ENCODE results near the gene CD8B.
"Not testable (repeated sequence)": the region's sequence is repeated elsewhere in the genome, so short reads cannot be mapped to it uniquely, and the experiment has no call there.

DNA sequence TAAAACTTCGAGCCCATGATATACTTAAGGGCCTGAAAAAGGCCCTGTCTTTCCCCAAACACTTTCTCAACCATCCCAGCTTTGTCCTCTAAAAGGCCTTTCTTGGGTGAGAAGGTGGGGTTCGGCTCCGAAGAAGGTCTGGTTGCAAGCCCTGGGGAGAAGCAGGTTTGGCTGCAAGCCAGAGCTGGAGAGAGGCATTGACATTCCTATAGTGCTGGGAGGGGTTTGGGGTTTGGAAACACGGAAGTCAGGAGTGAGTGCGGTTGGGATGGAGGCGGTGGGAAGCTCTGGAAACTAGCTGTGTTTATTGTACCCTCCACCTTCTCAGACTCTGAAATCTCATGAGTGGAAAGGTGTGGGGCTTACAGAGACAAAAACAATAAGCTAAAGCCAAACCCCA, 5.7 kb downstream of the CD8B start:
- not testable (repeated sequence) for TF ChIP-seq CTCF (conservative IDR thresholded peaks at IDR 0.05; ENCODE audit: low read depth in 2 of 2); REST (IDR thresholded peaks at IDR 0.05; ENCODE audit: unreplicated experiment); EZH2 (IDR thresholded peaks at IDR 0.05; ENCODE audit: low read depth, unreplicated experiment); CREB1 (CRISPR knock-in tag; IDR thresholded peaks at IDR 0.05; ENCODE audit: low read depth); EZH2phosphoT487 (IDR thresholded peaks at IDR 0.05; ENCODE audit: unreplicated experiment); POLR2AphosphoS5 (IDR thresholded peaks at IDR 0.05; ENCODE audit: low read depth); ZNF114 (CRISPR knock-in tag; IDR thresholded peaks at IDR 0.05); ZNF331 (CRISPR knock-in tag; IDR thresholded peaks at IDR 0.05; ENCODE audit: low read depth); JUNB (IDR thresholded peaks at IDR 0.05; ENCODE audit: unreplicated experiment); ETS1 (IDR thresholded peaks at IDR 0.05)

Measured in GM23338 (cell line).